Activated CD8-positive, alpha-beta memory T cell treated with anti-CD3 and anti-CD28 coated beads, Interleukin-2, amount 50 U/mL, for 24 hours (primary cell): ENCODE data around the gene LMX1A.

Experiments used
- DNase-seq: peaks from one replicate; pipeline ENCODE4 v3.0.0-alpha.2; 2020; ENCODE audit errors: extremely low read depth

The LMX1A gene

DNA sequence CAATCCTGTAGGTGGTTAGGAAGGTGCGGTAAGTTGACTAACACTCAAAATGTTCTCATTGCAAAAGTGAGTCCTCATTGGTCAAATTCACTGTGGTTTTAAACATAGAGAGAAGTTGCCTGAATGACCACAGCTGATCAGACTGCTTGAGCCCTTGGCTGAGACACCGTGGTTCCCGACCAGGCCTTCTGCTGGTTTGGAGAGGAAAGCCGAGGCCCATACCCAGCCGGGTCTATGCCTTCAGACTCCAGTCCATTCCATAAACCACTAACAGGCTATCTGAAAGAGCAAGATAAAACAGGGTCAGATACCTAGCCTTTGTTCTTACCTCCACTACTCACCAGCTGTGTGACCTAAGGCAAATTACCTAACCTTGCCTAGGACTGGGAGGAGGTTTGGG, 133.9 kb downstream of the LMX1A start:
- no peak for DNase-seq

DNA sequence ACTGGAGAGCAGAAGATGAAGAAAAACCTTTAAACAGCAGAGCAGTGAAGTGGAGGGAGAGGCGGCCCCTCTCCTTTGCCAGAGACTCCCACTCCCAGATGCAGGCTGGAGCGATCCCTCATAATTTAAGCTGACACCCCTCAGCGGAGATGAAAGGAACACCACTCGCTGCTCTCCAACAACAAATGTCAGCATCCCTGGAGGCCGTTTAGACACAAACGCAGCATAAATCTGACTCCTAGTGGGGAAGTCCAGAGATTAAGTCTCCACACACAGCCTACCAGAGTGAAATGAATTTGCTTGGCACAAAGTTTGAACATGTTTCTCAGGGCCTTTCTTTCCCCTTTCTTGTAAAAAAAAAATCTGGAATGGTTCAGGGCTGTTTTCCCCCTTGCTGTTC, 137.8 kb downstream of the LMX1A start:
- DNase-seq: no peak

DNA sequence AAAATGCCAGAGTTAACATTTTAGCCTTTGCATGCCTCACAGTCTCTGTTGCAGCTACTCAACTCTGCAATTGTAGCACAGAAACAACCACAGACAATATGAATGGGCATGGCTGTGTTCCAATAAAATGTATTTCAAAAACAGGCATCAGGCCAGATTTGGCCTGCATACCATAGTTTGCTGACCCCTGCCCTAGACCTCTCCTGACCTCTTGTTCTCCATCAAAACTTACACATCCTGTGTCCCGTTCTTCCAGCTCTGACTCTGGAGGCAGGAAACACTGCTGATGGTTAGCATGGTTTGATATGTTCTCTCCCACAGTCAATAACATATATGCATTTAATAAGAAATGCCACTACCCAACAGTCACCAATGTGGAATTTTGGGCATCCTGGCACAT, 138.6 kb downstream of the LMX1A start:
- no peak for DNase-seq

DNA sequence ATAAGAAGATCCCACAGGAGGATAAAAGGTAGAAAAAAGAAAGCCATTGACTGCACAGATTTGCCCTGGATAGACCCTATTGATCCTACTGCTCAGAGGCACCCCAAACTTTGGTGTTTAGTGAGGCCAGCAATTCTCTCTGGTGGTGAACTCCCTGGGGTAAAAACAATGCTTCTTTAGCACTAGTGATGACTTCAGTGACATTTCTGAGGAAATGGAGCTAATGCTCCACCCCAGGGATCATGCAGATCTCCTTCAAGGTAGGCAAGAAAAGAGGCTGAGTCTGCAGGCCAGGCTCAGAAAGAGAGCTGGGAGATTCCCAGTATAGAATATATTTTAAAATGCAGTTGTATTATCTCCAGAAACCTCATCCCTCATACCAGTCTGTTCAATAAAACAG, 140.3 kb downstream of the LMX1A start:
- DNase-seq: no peak

DNA sequence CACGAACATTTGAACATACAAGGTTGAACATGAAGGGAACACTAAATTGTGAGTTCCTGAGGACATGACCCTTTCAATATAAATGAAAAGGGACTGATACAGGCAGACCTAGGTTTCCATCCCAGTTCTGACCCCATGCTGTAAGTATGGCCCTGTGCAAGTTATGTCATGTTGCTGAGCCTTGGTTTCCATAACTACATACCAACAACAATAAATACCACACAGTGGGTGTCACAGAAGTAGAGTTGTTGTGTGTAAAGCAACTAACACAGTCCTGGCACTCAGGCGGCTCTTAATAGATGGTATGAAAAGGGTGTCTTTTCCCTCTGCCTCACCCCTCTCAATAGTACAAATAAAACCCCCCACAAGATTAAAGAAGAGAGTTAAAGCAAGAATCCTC, 140.8 kb downstream of the LMX1A start:
- DNase-seq: no peak

DNA sequence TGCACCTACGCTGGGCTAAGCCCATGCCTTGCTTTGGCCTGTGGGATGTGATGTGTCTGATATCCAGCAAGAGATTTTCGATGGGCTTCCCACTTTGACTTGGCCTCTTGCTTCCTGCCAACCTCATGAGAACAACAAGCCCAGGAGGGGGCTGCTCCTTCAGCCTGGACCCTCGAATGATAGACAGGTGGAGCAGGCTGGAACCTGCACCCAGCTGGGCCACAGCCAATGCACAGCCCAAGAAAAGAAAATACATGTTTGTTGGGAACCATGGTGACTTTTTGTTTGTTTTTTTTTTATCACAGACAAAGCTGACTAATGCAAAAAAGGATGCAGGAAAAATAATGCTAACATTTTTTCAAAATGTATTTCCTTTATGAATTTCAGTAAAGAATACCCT, 144.3 kb downstream of the LMX1A start:
- DNase-seq: no peak

DNA sequence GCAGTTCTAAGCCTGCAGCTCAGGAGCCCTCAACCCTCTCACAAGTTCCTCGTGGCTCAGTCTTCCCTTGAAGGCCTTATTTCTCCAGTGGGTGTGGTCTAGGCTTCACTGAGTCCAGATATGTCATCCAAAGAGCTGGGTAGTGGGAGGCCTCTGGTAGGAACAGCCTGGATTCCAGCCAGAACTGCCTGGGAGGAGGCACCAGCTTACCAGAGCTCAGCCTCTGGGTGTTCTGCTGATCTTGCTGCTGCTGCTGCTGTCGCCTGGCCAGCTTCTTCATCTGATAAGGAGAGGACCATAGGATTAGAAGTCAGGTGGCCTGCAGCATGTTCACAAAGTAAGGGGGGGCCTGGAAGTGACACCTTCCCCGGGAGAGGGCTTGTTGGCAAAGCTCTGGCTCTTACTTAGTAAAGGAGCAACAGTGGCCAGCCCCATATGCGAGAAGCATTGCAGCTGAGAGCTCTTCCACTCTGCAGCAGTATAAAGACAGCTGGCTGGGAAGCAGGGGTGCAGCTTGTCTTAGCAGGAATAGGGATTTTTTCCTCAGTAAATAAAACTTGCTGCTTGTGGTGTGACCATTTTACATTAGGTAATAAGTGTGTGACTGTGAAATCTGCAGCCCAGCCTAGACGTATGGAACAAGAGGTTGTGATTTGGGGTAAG, 148.5 kb downstream of the LMX1A start:
- no peak for DNase-seq

DNA sequence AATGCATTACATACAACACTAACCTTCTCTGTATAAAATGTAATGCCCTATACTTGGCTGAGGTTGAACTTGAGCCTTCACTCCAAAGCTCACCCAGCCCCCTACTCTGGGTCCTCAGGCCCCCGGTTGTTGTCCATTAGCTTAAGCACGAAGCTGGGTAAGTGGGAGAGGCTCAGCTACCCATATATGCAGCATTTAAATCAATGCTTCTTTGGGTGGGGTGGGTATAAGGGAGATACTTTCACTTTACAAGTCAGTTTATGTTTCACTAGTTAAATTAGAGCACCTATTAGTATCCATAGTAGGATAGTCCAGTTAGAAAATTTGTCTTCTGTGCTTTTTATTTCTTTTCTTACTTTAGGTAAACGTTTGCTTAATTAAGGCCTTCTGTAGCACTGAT, 151.4 kb downstream of the LMX1A start:
- DNase-seq: no peak

DNA sequence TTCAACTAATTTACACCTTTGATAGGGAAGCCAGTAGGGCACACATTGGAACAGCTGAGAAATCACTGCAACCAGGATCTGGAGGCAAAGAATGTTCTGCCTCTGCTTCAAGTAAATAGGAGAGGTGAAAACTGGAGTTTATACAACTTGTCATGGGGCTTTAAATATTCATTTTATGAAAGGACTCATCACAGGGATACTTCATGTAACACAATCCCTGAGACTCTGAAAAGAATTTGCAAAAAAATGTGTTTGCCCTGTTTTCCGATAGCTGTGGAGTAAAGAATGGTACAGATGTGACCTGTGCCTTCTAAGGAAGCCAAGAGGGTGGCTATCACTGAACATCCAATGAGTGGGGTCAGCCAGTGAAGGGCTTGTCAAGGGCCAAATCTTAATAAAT, 152.0 kb downstream of the LMX1A start:
- no peak for DNase-seq

DNA sequence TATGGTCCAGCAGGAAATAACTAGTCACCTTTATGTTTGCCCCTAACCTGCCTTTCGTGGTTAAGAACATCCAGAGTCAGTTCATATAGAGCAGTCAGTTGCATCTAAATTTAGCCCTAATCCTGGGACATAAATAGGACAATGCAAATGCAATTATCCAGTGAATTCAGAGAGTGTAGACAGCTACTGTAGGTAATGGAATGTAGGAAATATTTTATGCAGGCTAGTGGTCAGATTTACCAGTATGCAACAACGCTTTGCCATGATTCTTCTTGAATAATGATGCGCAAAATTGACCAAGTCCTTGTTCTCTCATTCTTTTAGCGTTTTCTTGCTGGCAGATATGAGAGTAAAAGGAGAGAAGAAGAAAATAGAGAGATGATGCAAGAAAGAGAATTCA, 165.4 kb downstream of the LMX1A start:
- DNase-seq: no peak

DNA sequence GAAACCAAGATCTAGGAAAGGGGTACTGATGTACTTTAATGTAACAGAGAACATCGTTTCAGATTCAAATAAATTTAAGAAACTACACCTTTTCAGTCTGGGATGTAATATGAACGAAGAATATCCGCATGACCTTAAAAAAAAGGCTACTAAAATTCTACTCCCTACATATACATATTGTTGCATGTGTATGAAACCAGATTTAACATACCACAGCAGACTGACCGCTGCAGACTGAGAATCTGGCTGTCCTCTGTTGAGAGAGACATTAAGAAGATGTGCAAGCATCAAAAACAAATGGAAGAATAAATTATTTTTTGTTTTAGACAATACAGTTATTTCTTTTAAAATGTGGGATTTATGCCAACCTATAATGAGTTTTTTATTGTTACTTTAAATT, 166.6 kb downstream of the LMX1A start:
- no peak for DNase-seq

DNA sequence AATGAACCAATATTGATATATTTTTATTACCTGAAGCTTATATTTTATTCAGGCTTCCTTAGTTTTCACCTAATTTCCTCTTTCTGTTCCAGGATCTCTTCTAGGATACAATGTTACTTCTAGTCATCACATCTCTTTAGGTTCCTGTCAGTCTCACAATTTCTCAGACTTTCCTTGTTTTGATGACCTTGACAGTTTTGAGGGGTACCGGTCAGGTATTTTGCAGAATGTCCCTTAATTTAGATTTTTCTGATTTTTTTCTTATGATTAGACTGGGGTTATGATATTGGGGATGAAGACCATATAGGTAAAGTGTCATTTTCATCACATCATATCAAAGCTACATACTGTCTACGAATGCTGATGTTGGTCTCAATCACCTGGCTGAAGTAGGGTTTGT, 167.5 kb downstream of the LMX1A start:
- DNase-seq: no peak

DNA sequence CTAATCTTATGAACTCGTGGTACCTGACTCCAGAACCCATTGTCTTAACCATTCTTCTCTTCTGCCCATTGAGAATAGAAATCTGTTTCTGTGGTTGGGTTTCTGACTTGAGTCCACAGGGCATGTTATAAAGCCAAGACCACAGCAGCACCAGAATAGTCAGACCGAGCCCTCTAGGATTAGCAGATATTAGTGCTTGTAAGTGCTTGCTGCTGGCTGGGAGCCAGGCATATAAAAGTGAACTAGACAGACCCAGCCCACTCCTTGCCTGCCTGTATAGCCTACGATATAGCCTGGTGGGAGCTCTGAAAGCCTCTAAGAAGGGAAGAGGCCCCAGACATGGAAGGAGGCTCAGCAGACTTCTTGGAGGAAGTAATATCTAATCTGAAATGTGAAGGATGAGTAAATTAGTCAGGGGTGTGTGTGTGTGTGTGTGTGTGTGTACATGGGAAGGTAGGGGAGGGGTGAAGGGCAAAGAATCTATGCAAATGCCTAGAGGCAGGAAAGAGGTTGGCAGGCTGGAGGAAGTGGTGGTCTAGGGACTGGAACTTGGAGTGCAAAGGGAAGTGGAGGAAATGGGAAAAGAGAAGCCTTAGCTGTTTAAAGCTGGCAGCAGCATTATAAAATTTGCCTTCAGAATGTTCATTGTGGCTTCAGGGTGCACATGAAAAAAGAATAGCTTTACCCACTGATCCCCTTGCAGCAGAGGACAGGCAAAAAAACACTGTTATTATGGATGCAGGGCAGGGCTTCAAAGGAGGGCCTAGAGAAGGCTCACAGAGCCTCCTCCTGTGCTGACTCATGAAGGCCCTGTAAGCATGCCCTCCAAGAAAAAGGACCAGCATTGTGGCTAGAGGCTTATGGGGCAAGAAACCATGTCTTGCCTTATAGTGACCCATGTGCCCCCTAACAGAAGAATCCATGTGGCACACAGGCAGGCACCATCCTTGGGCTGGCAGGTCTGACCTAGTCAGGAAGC, 169.2 kb downstream of the LMX1A start:
- no peak for DNase-seq

DNA sequence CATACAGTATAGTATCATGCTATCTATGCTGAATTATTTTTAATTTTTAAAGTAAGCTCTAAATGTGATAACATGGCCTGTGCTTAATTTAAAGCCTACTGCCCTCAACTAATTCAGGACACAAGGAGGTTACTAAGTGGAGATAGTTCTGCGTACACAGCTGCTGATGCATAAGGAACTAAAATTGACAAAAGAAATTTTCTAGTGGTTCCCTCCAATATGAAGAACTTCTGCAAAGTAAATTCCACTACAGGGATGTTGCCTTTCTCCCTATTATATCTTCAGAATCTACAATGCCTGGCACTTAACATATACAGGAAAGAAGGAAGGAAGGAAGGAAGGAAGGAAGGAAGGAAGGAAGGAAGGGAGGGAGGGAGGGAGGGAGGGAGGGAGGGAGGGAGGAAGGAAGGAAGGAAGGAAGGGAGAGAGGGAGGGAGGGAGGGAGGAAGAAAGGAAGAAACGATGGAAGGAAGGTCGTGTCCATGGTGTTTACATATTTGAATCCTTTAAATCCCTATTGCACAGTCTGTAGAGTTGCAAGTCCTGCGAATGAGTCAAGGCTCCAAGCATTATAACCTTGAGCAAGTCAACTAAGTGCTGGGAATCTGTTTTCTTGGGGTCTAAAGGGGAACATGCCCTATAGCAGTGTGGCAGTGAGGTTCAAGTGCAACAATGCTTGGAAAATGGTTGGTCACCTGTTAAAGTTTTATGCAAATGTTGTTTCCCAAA, 171.2 kb downstream of the LMX1A start:
- no peak for DNase-seq

DNA sequence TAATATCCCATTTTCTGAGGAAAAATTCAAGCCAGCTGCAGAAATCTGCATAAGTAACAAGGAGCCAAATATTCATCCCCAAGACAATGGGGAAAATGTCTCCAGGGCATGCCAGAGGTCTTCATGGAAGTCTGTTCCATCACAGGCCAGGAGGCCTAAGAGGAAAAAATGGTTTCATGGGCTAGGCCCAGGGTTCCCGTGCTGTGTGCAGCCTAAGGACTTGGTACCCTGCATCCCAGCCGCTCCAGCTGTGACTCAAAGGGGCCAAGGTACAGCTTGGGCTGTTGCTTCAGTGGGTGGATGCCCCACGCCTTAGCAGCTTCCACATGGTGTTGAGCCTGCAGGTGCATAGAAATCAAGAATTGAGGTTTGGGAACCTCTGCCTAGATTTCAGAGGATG, 173.5 kb downstream of the LMX1A start:
- no peak for DNase-seq

DNA sequence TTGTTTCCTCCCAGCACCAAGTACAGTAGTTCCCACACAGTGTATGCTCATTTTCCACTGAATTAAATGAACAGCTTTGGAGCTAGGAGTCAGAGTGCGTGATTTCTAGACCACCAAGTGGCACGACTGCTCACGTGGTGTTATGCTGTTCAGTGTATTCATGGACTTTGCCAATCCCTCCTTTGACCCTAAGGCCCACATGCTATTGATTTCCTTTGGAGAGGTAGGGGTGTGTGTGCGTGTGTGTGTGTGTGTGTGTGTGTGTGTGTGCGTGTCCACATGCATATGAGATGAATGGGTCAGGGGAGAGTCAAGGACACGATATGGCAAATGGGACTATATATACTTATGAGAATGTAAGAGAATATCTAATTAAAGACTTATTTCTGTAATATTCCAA, 177.2 kb downstream of the LMX1A start:
- no peak for DNase-seq

DNA sequence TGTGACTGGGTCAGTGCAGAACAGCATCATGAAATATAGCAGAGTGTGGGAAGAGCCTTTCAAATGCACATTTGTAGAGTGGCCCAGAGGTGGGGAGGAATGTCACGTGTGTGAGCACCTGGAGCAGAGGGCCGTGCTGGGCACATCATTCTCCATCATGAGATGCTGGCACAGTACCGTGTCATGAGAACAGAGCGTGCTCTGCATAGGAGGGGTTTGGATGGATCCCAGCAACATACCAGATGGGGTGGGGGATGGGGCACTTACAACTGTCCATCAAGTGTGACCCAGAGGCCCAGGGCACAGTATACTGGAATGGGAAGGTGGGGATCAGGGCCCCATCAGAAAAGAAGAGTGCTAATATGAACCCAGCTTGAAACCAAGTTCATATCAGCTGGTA, 182.0 kb downstream of the LMX1A start:
- no peak for DNase-seq

DNA sequence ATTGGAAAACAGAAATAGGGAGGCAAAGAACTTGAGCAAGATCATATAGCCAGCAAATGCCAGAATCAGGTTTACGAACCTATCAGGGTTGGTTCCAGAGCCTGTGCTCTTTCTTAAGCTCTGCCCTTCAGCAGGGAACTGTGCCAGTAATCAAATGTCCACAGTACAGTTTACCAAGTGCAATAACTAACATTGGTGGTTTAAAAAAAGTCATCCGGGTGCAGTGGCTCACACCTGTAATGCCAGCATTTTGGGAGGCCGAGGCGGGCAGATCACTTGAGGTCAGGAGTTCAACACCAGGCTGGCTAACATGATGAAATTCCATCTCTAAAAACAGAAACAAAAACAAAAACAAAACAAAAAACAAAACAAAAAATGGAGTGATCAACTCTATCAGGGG, 182.7 kb downstream of the LMX1A start:
- DNase-seq: no peak

DNA sequence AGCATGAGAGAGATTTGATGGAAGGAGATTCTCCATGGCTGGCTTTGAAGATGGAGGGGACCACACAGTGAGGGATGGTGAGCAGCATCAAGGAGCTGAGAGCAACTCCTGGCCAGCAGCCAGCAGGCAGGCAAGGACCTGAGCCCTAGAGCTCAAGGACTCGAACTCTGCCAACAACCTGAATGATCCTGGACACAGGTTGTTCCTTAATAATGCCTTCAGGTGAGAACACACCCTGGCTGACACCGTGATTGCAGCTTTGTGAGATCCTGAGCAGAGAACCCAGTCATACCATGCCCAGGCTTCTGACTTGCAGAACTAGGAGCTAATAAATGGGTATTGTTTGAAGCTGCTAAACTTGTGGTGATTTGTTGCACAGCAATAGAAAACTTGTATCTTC, 183.1 kb downstream of the LMX1A start:
- DNase-seq: no peak

DNA sequence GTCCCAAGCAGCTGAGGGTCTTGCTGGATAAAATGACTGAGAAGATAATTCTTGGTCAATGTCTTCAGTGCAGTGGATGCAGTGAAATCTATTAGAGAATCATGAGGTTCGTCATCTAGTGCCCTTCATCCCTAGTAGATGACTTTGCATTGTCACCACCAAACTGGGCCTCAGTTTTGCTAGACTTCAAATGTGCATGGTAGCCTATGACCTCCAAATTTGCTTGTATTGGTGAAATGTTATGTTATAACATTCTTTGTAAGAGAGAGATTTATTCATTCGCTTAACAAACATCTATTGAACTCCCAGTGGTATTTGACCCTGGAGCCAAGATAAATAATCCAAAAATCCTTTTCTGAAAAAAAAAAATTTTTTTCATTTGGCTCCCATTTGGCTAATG, 183.8 kb downstream of the LMX1A start:
- no peak for DNase-seq

DNA sequence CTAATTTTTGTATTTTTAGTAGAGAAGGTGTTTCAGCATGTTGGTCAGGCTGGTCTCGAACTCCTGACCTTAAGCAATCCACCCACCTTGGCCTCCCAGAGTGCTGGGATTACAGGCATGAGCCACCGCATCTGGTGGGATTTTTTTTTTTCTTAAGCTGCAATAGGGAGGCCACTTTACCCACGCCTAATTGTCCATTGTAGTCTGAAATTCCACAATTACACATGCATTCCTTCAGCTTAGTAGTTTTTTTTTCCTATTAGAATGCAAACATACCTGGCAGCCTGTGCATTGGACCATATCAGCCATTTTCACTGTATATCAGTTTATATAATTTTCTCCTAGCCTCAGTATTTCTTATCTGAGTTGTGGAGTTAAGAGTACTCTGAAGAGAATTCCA, 186.8 kb downstream of the LMX1A start:
- no peak for DNase-seq

DNA sequence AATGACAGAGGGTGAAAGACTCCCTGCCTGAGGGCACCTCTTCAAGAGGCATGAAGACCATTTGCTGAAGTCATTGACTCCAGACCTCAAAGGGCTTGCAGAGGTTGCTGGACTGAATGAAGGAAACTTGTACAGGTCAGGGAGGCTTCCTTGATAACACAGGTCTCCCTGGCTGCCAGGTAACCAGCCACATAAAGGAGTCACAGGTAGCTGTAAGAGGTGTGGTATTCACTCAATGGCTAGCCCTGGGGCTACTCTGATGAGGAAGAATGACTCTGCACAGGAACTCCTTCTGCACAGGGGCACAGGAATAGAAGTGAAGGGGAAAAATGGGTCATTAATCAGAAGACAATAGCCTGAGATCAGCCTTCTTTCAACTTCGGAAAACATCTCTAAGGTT, 187.5 kb downstream of the LMX1A start:
- no peak for DNase-seq

DNA sequence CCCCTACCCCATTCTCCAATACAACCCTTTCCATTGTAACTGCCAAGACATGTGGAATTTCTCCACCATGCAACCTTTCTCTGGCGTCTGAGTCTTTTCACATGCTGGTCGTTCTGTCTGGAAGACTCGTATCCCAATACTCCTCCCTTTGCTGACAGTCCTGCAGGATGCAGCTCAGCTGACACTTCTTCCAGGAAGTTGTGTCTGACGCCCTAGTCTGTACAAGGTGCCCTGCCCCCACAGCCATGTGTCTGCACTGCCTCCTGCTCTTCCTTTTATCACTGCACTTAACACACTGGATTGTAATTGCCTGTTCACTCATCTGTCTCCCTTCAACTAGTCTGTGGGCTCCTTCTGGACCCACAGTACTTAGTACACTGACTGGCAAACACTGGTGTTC, 188.0 kb downstream of the LMX1A start:
- no peak for DNase-seq
